Measurements from ENCODE around the gene UCN2. TPM values are rescaled to one million over a fixed set of nuclear protein-coding genes. Genes with fewer than 3 reads are reported as not detected.

The UCN2 gene
- total RNA-seq, 1 donor from 2014 or later = not detected

DNA sequence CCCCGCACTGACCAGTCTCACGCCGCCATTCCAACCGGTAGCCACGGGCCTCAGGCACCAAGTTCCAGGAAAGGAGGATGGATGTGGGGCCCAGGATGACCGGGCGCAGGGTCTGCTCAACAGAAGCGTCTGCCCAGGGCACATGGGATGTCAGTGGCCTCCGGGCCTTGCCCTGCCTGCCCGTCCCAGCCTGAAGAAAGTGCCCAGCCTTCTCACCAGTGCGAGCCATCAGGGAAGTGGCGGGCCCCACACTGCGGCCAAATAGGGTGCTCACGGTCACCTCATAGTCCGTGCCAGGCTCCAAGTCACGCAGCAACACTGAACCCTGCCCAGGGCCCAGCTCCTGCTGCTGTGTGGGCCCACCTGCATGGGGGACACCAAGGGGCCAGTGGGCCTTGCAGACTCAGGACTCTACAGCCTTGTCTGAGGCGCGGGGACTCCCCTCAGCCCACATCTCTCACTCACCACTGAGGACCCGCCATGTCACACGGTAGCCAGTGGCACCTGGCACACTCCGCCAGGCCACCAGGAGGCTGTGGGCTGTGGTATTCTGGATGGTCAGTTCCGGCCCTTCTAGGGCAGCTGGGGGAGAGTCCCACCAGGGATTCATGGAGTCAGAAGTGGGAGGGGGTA is 28.4 kb upstream of the UCN2 start:
- no peak for DNase-seq (ENCODE audit: low spot score)

DNA sequence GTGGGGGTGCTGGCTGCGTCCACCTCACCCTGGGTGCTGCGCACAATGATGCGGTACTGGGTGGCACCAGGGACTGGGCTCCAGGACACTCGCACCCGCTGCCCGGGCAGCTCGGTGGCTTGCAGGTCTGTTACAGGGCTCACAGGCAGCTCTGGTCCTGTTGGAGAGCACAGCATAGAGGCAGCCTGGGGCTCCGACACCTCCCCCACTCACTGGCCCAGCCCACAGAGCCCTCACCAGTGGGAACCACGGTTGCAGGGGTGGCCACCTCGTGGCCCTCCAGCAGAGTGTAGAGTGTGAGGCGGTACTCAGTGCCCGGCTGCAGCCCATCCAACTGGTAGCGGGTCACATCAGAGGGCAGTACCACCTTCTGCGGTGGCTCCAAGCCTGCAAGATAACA is 27.9 kb upstream of the UCN2 start:
- DNase-seq (ENCODE audit: low spot score) = no peak

- no peak for DNase-seq (ENCODE audit: low spot score)
Measured at GRCh38 chr3:48588230-48588629, 24.6 kb upstream of the UCN2 start.

DNA sequence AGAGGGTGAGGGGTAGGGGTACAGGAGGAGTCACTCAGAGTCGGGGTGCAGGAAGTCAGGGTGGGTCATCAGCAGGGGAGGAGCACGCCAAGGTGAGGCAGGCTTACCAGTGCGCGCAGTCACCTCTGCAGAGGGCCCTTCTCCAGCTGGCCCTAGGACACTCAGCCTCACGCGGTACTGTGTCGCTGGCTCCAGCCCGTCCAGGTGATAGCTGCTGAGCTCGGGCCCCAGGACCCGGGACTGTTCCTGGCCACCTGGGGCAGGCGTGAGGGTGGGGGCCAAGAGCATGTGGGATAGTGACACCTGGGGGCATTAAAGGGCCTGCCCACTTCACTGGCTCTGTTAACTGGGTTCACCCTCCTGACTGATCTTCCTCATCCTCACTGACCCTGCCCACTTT is 24.1 kb upstream of the UCN2 start:
- DNase-seq (ENCODE audit: low spot score) = no peak

GRCh38 chr3:48585411-48585810 is 21.8 kb upstream of the UCN2 start:
- no peak for DNase-seq (ENCODE audit: low spot score)

- DNase-seq (ENCODE audit: low spot score) = no peak
Measured at GRCh38 chr3:48584836-48585235, 21.3 kb upstream of the UCN2 start.

DNA sequence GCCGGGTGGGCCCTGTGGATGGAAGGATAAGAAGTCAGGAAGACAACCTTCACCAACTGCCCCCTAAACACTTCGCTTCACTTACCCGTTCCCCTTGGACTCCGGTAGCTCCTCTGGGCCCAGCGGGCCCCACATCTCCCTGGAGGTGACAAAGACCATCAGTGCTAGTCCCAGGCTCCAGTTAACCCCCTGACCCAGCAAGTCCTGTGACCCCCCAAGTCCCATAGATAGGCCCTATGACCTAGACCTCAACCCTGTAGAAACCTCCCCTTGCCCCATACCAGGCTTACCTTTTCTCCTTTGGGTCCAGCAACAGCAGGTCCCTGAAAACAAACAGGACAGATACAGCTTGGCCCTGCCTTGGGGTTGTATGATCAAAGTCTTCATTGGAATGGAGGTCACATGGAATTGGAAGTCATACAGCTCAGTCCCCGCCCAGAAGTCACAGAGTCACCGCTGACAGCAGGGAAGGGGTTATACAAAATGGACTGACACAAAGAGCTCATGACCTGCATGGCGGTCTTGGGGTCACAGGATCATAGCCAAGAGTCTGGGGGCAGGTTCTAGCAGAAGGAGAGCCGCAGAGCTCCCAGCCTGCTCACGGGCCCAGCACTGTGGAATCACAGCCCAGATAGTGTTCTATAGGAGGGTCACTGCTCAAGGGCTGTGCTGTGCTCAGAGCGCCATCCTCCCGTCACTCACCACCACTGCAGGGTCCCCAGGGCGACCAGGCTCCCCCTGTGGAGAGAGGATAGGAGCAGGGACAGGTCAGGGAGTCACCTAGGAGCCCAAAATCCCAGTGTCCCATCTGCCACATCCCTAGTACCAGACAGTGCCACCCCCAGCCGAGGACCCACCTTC is 18.3 kb upstream of the UCN2 start:
- no peak for DNase-seq (ENCODE audit: low spot score)

- DNase-seq (ENCODE audit: low spot score) = no peak
Measured at GRCh38 chr3:48576647-48577046, 13.1 kb upstream of the UCN2 start.

DNA sequence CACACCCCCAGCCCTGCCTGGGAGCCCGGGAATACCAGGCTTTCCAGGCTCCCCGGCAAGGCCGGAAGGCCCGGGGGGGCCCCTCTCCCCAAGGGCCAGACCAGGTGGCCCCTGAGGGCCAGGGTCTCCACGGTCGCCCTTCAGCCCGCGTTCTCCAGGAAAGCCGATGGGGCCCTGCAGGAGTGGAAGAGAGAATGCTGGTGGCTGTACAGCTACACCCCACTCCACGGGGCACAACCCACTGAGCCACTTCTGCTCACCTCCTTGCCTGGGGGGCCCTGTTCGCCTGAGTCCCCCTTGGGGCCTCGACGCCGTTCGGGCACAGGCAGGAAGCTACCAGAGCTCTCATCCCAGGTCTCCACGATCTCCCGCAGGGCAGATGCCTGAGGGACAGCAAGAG is 11.8 kb upstream of the UCN2 start:
- no peak for DNase-seq (ENCODE audit: low spot score)

DNA sequence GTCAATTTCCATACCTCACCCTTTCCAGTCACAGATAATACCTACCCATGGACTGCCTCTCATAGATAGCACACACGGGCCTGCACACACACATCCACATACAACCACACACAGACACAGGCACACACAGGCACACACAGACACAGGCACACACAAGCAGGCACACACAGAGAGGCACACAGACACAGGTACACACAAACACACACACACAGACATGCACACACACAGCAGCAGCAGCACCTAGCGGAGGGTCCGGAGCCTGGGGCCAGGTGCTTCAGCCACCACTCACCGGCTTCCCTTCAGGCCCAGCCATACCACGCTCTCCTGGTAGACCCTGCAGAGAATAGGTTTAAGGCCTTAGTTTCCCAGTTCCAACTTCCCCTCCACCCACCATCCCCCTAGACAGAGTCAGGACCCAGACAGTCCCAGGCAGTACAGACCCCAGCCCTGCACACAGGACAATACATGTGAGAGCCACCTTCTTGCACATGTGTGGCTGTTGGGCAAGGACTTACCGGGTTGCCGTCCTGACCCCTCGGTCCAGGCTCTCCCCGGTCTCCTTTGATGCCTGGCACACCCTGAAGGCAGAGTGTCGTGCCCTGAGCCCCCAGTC is 10.5 kb upstream of the UCN2 start:
- DNase-seq (ENCODE audit: low spot score) = no peak

- no peak for DNase-seq (ENCODE audit: low spot score)
Measured at GRCh38 chr3:48572517-48572916, 8.9 kb upstream of the UCN2 start.

- DNase-seq (ENCODE audit: low spot score) = no peak
Measured at GRCh38 chr3:48571938-48572337, 8.4 kb upstream of the UCN2 start.

DNA sequence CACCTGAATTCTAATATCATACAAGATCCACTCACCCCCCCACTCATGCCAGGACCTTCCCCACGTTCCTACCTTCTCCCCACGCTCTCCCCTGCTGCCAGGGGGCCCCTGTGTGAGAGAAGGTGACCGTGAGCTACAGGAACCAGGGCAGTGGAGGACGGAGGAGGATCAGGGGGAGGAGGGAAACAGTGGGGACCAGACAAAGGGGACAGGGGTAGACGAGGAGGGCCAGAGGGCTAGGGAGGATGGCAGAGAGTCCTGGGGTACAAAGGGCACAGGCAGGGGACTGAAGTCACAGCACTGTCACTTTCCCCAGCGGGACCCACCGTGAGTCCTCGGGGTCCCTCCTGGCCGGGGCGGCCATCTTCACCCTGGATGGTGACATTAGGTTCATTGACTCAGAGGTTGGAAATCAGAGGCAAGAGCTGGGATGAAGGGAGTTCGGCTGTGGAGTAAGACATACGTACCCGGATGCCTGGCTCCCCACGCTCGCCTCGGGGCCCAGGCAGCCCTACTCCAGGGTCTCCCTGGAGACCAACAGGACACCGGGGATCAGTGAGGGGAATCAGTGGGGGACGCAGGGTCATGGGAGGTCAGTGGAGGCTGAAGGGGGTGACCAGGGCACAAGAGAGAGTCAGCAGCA is 6.3 kb upstream of the UCN2 start:
- no peak for DNase-seq (ENCODE audit: low spot score)

DNA sequence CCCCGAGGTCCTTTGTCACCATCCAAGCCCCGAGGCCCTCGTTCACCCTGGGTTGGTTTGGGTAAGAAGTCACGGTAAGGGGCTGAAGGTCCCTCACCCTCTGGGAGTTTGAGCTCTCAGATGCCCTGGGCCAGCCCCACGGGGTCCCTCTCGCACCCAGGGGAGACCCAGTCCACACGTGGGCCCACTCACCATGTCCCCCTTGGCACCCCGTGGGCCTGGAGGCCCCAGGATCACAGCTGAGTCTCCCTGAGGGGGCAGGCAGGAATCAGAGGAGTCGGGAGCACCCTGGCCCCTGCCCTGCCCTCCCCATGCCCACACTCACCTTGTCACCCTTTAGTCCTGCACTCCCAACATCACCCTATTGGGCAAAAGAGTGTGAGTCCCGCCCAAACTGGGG is 5.8 kb upstream of the UCN2 start:
- DNase-seq (ENCODE audit: low spot score) = no peak

DNA sequence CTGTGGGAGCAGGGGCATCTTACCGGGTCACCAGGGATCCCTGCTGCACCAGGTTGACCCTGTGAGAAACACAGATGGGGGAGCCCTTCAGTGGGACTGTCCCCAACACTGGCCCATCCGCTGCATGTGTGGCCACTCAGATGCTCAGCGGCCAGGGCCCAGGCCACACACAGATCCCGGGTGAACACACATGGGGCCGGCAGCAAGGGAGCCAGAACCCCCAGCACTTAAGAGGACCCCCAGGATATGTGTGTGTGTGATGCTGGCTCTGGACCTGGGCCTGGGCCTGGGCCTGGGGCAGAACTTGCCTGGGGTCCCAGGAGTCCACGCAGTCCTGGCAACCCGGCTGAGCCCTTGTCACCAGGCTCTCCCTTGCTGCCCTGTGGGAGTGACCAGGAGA is 4.9 kb upstream of the UCN2 start:
- no peak for DNase-seq (ENCODE audit: low spot score)

DNA sequence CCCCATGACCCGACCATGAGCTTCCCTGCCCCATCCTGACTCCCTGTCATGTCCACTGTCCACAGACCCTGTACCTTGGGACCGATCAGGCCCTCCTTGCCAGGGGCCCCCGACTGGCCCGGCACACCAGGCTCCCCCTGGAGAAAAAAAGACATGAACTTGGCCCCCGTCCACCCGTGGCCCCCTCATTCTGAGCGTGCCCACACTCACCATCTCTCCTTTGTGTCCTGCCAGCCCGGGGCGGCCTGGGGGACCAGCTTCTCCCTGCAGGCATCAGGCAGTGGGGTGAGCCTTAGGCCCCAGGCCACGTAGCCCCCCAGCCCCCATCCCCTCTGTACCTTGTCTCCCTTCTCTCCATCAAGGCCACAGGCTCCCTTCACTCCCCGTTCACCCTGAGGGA is 3.9 kb upstream of the UCN2 start:
- DNase-seq (ENCODE audit: low spot score) = no peak

- DNase-seq (ENCODE audit: low spot score) = no peak
Measured at GRCh38 chr3:48567090-48567489, 3.5 kb upstream of the UCN2 start.

DNA sequence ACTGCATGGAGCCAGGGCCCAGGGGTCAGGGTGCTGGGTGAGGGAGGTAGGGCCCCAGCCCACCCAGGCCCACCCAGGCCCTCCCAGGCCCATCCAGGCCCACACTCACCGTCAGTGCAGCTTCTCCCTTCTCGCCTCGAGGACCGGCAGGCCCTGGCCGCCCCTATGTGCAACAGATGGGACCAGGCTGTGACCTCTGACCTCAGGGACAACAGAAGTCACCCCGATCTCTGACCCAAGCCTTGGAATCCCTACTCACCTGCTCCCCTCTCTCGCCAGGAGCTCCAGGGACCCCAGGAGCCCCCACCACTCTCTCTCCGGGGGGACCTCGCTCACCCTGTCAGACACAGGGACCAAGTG is 2.8 kb upstream of the UCN2 start:
- no peak for DNase-seq (ENCODE audit: low spot score)

DNA sequence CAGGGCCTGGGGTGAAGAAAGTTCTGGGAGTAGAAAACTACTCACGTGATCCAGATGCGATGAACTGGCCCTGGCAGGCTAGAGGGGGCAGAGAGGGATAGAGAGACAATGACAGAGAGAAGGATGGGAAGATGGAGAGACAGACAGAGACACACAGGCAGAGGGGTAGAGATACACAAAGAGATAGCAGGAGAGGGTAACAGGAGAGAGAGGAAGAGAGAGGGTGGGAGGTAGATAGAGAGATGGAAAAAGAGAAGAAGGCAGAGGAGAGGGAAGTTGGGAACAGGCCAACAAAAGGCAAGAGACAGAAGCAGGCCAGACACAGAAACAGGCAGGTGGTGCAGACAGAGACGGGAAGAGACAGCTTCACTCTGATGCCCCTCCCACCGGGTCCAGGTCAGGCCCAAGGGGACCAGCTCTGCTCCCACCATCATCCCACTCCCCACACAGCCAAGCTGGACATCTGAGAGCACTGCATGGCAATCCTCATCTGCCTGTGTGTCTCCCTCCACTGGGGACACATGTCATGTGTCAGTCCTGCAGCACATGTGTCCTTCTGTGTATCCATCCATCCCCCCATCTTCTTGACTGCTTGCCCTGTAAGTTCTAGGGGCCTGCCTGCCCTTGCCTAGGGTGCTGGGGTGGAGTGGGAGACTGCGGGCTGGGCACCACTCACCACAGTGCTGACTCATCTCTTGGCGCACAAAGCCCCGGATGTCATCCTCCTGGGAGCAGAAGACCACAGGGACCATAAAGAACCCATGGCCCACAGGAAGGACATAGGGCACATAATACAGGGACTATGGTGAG is 2.2 kb upstream of the UCN2 start:
- no peak for DNase-seq (ENCODE audit: low spot score)

GRCh38 chr3:48565186-48565585 is 1.6 kb upstream of the UCN2 start:
- DNase-seq (ENCODE audit: low spot score) = no peak

- DNase-seq (ENCODE audit: low spot score) = no peak
Measured at GRCh38 chr3:48564667-48565066, 1.1 kb upstream of the UCN2 start.

Measured in mesenteric fat pad (tissue), 1 donor.